H1 (cell line): ENCODE results near the gene LCNL1. TPM values are rescaled to one million over a fixed set of nuclear protein-coding genes. Genes with fewer than 3 reads are reported as not detected.

Experiments
- CTCF ChIA-PET: fragments of 300-600 bp; sonication (Branson Sonifier 250); formaldehyde crosslinking; loops from one replicate; lab custom pipeline; 2021; ENCODE audit not compliant: partially characterized antibody; lab: Charles Lee
- POLR2A ChIA-PET: fragments of 300-600 bp; sonication (Branson Sonifier 250); formaldehyde crosslinking; loops from one replicate; lab custom pipeline; 2021; ENCODE audit warnings: inconsistent platforms; ENCODE audit not compliant: partially characterized antibody; lab: Charles Lee
- DNase-seq, 2 experiments: peaks; one replicate each; pipeline versions ENCODE4 v3.0.0 to v3.0.0-alpha.2; 2010 to 2022; ENCODE audit warnings: low spot score in 2 of 2, low read depth in 1 of 2, mixed read lengths in 1 of 2
- FAIRE-seq: peaks from 2 replicates; lab custom pipeline; 2011; peaks lifted over from hg19 to GRCh38; lab: Jason Lieb, UNC
- H2AFZ ChIP-seq: 2 replicates; pipeline ENCODE4 v1.8.1; 2012; ENCODE audit warnings: low read length, inconsistent platforms
- H2AK5ac ChIP-seq: 2 replicates; pipeline ENCODE4 v1.6.1; 2013; ENCODE audit warnings: low read depth, low read length
- H2BK120ac ChIP-seq: replicated peaks from 2 replicates; pipeline ENCODE3; 2013; ENCODE audit warnings: low read depth, low read length, inconsistent platforms
- H2BK12ac ChIP-seq: 2 replicates; pipeline ENCODE4 v1.6.1; 2013; ENCODE audit warnings: low read depth, low read length
- H2BK15ac ChIP-seq: 2 replicates; pipeline ENCODE4 v1.6.1; 2013; ENCODE audit warnings: low read length
- H2BK20ac ChIP-seq: 2 replicates; pipeline ENCODE4 v1.6.1; 2013; ENCODE audit warnings: low read length
- H2BK5ac ChIP-seq: 2 replicates; pipeline ENCODE4 v1.6.1; 2013; ENCODE audit warnings: low read depth, low read length
- H3K14ac ChIP-seq: 2 replicates; pipeline ENCODE4 v1.6.1; 2013; ENCODE audit warnings: inconsistent platforms; ENCODE audit not compliant: insufficient read length
- H3K18ac ChIP-seq: 2 replicates; pipeline ENCODE4 v1.6.1; 2013; ENCODE audit warnings: low read length; ENCODE audit errors: extremely low read depth
- H3K23ac ChIP-seq: 2 replicates; pipeline ENCODE4 v1.6.1; 2013; ENCODE audit warnings: inconsistent platforms; ENCODE audit not compliant: insufficient read length
- H3K23me2 ChIP-seq: 2 replicates; pipeline ENCODE4 v1.6.1; 2013; ENCODE audit warnings: low read depth, low read length
- H3K27ac ChIP-seq: 2 replicates; pipeline ENCODE4 v1.6.1; 2011; ENCODE audit warnings: low read depth, low read length, inconsistent platforms
- H3K27me3 ChIP-seq, 4 experiments: replicated peaks in 1 of 4; 1 replicate in 1 of 4; 2 replicates in 3 of 4; pipeline versions ENCODE4 v1.6.1 to v1.8.1; 2011 to 2013; ENCODE audit warnings: low read length in 3 of 4, mild to moderate bottlenecking in 3 of 4, inconsistent platforms in 2 of 4, mixed read lengths in 2 of 4, moderate library complexity in 1 of 4; ENCODE audit not compliant: control insufficient read depth in 3 of 4, insufficient read depth in 3 of 4; ENCODE audit errors: extremely low read depth in 1 of 4
- H3K36me3 ChIP-seq, 4 experiments: 2 replicates each; pipeline versions ENCODE4 v1.6.1 to v1.8.1; 2011 to 2013; ENCODE audit warnings: mild to moderate bottlenecking in 4 of 4, low read length in 3 of 4, moderate library complexity in 2 of 4, control low read depth in 1 of 4, inconsistent platforms in 1 of 4; ENCODE audit not compliant: insufficient read depth in 4 of 4, control insufficient read depth in 2 of 4
- H3K4ac ChIP-seq: replicated peaks from 2 replicates; pipeline ENCODE3; 2013; ENCODE audit warnings: low read length, low read depth, mixed read lengths, inconsistent platforms; ENCODE audit not compliant: insufficient read length
- H3K4me1 ChIP-seq, 4 experiments: replicated peaks in 1 of 4; 1 replicate in 1 of 4; 2 replicates in 3 of 4; pipeline versions ENCODE4 v1.6.1 to v1.8.1; 2011 to 2013; ENCODE audit warnings: low read length in 3 of 4, inconsistent platforms in 2 of 4, mixed read lengths in 1 of 4; ENCODE audit not compliant: insufficient read depth in 4 of 4, control insufficient read depth in 3 of 4
- H3K4me2 ChIP-seq, 2 experiments: 2 replicates each; pipeline versions ENCODE4 v1.6.1 to v1.8.1; 2011 to 2013; ENCODE audit warnings: low read depth in 2 of 2, low read length in 2 of 2, control low read depth in 1 of 2, inconsistent platforms in 1 of 2, mild to moderate bottlenecking in 1 of 2; ENCODE audit not compliant: insufficient read depth in 1 of 2
- H3K4me3 ChIP-seq, 4 experiments: fragments of 200-600, 300-600 bp in 1 of 4; sonication (generic), shearing (Covaris generic), sonication (Bioruptor Twin) in 1 of 4; 2 replicates each; pipeline versions ENCODE4 v1.5.1 to v1.8.1; 2011 to 2016; ENCODE audit warnings: low read length in 4 of 4, low read depth in 3 of 4, control low read depth in 2 of 4, inconsistent platforms in 2 of 4, mild to moderate bottlenecking in 2 of 4, mixed read lengths in 1 of 4, moderate library complexity in 1 of 4; ENCODE audit not compliant: insufficient read depth in 2 of 4; ENCODE audit errors: extremely low read depth in 1 of 4
- H3K56ac ChIP-seq: replicated peaks from 2 replicates; pipeline ENCODE3; 2013; ENCODE audit warnings: low read depth, mild to moderate bottlenecking, mixed read lengths, low read length, inconsistent platforms; ENCODE audit not compliant: insufficient read length
- H3K79me1 ChIP-seq: 2 replicates; pipeline ENCODE4 v1.6.1; 2013; ENCODE audit warnings: low read depth, low read length, control low read depth
- H3K79me2 ChIP-seq, 2 experiments: 2 replicates each; pipeline versions ENCODE4 v1.6.1 to v1.8.1; 2012 to 2013; ENCODE audit warnings: low read length in 2 of 2, mild to moderate bottlenecking in 2 of 2, inconsistent platforms in 1 of 2; ENCODE audit not compliant: insufficient read depth in 2 of 2, control insufficient read depth in 1 of 2
- H3K9ac ChIP-seq, 4 experiments: replicated peaks in 1 of 4; 1 replicate in 1 of 4; 2 replicates in 3 of 4; pipeline versions ENCODE4 v1.6.1 to v1.8.1; 2011 to 2013; ENCODE audit warnings: low read depth in 3 of 4, low read length in 3 of 4, control low read depth in 2 of 4, mild to moderate bottlenecking in 2 of 4, moderate library complexity in 2 of 4, inconsistent platforms in 1 of 4; ENCODE audit errors: extremely low read depth in 1 of 4
- H3K9me3 ChIP-seq, 2 experiments: 2 replicates each; pipeline versions ENCODE4 v1.6.1 to v1.8.1; 2012 to 2013; ENCODE audit warnings: mild to moderate bottlenecking in 2 of 2, moderate library complexity in 2 of 2, control low read depth in 1 of 2, inconsistent platforms in 1 of 2, low read depth in 1 of 2, low read length in 1 of 2, mixed read lengths in 1 of 2; ENCODE audit not compliant: insufficient read depth in 2 of 2
- H4K20me1 ChIP-seq, 2 experiments: replicated peaks in 1 of 2; 2 replicates each; pipeline versions ENCODE3 to v1.8.1; 2011 to 2013; ENCODE audit warnings: inconsistent platforms in 2 of 2, low read length in 2 of 2, mild to moderate bottlenecking in 1 of 2; ENCODE audit not compliant: insufficient read depth in 2 of 2, control insufficient read depth in 1 of 2
- H4K5ac ChIP-seq: 2 replicates; pipeline ENCODE4 v1.6.1; 2013; ENCODE audit warnings: low read length, low read depth, mixed read lengths, inconsistent platforms; ENCODE audit not compliant: insufficient read length
- H4K8ac ChIP-seq: 2 replicates; pipeline ENCODE4 v1.8.0; 2013; ENCODE audit warnings: mild to moderate bottlenecking, moderate library complexity, low read length, inconsistent platforms; ENCODE audit not compliant: insufficient read depth; ENCODE audit errors: extremely low read depth
- H4K91ac ChIP-seq: replicated peaks from 2 replicates; pipeline ENCODE3; 2013; ENCODE audit warnings: low read length, mixed read lengths, inconsistent platforms; ENCODE audit not compliant: insufficient read length
- CTBP2 ChIP-seq: IDR thresholded peaks from 2 replicates; pipeline ENCODE4 v1.7.0; 2011; ENCODE audit warnings: borderline replicate concordance, mild to moderate bottlenecking, moderate library complexity, mixed read lengths, low read length; ENCODE audit not compliant: insufficient read depth, insufficient read length
- JUND ChIP-seq: IDR thresholded peaks from 2 replicates; pipeline ENCODE4 v1.6.1; 2011; ENCODE audit warnings: mild to moderate bottlenecking, improper control_type of control experiment, low read length
- YY1 ChIP-seq: IDR thresholded peaks from 2 replicates; pipeline ENCODE4 v1.6.1; 2011; ENCODE audit warnings: low read depth, mild to moderate bottlenecking, low read length
- WGBS, 2 experiments: shearing (Covaris generic) in 1 of 2; methylation state at CpG; one replicate each; pipeline versions ENCODE4 v1.1.6 to v1.1.7; 2013 to 2015; ENCODE audit warnings: low lambda C conversion rate in 2 of 2, mixed read lengths in 2 of 2, inconsistent platforms in 1 of 2, low coverage in 1 of 2, missing lambda C conversion rate in 1 of 2; ENCODE audit not compliant: insufficient replicate concordance in 2 of 2, insufficient coverage in 1 of 2, insufficient read length in 1 of 2; ENCODE audit errors: extremely low coverage in 1 of 2, missing lambda C conversion rate in 1 of 2; 5-methylcytosine and 5-hydroxymethylcytosine counted together
- polyA plus RNA-seq, 7 experiments: library from polyadenylated mRNA; depleted of rRNA in 3 of 7; stranded (reverse) in 5 of 7; unstranded in 2 of 7; fragments of >200 nt in 5 of 7; fragments of 200-250 nt in 2 of 7; gene quantifications; 1 replicate in 5 of 7; 2 replicates in 1 of 7; 4 replicates in 1 of 7; pipeline versions ENCODE4 v1.2.1 to v1.2.3, GENCODE V29; 2011 to 2013; ENCODE audit warnings: missing spikeins in 2 of 7, mixed read lengths in 2 of 7
- total RNA-seq: library from RNA; stranded (reverse); fragmentation: NEBNext Ultra II Directional; extraction: Animal tissue kit (Norgen Biotek cat#: 25700); gene quantifications from 2 replicates; pipeline ENCODE4 v1.2.1, GENCODE V29; 2021

Gene LCNL1
- total and polyA plus RNA-seq, 2 of the 8 experiments (the other 6 are each of a cell fraction or from before 2014, with no cell fraction given), result 0.11 TPM; not detected in 1

GRCh38 chr9:136988872-136989271 is 6.1 kb downstream of the LCNL1 start:
- WGBS, 2 experiments, result 92% methylated on average over 4 of the region's 4 CpGs; no CpG with 5 or more reads in 1 of the 2 experiments
- no peak overlapping the region for H3K4ac ChIP-seq
- FAIRE-seq, result no peak
- no peak overlapping the region for H4K8ac ChIP-seq
- H3K36me3 ChIP-seq, result 0 out of 8 replicates have a peak, but pooled peaks cover 0 to under 1% (median 0%) of the 10 kb centered on the region in 4 experiments
- H3K9ac ChIP-seq, result no peak overlapping the region
- H3K4me2 ChIP-seq, result no peak overlapping the region
- no peak overlapping the region for H2BK5ac ChIP-seq
- no peaks in the 10 kb centered on the region for H3K79me1 ChIP-seq
- no peak overlapping the region for H3K4me3 ChIP-seq
- POLR2A ChIA-PET, result interaction anchor here (1.2 kb wide), 1 partner anchor 152 kb away, joined by 3 read pairs; no protein-coding TSS in a partner anchor
- peaks cover 0 to 3% of the 10 kb centered on the region in 2 experiments for H4K20me1 ChIP-seq
- no peak overlapping the region for H3K14ac ChIP-seq
- CTCF ChIA-PET, result interaction anchor here (0.6 to 6.3 kb wide), 11 partner anchors 11 to 385 kb away, joined by 3 to 31 read pairs (median 5); partner anchors contain the start of gene NPDC1
- H3K27ac ChIP-seq, result no peak overlapping the region
- H3K79me2 ChIP-seq, result no peaks in the 10 kb centered on the region
- no peak overlapping the region for H2BK12ac ChIP-seq
- H2AK5ac ChIP-seq, result no peak overlapping the region
- no peak overlapping the region for H2BK20ac ChIP-seq
- peaks cover 13 to 45% (median 40%) of the 10 kb centered on the region in 4 experiments for H3K27me3 ChIP-seq
- peaks cover 18% of the 10 kb centered on the region for H3K23me2 ChIP-seq
- no peak overlapping the region for H2BK120ac ChIP-seq
- no peak overlapping the region for H3K18ac ChIP-seq
- H2BK15ac ChIP-seq, result 0 out of 2 replicates have a peak overlapping the region, but pooled peaks have one; percentile 29
- no peak overlapping the region for H2AFZ ChIP-seq
- DNase-seq, result no peak
- TF ChIP-seq YY1 (no peak), JUND (no peak), CTBP2 (no peak)
- TF ChIP-seq, all 59 proteins: peak for 0
- no peak overlapping the region for H4K5ac ChIP-seq
- no peak overlapping the region for H3K56ac ChIP-seq
- peaks cover 6% of the 10 kb centered on the region in 2 experiments; a peak in 2 of 4 replicates for H3K9me3 ChIP-seq
- no peak overlapping the region for H3K23ac ChIP-seq
- H4K91ac ChIP-seq, result no peak overlapping the region
- peaks cover 0 to 8% (median 5%) of the 10 kb centered on the region in 4 experiments; a peak in 4 of 7 replicates for H3K4me1 ChIP-seq
